Activated naive CD4-positive, alpha-beta T cell treated with anti-CD3 and anti-CD28 coated beads, Interleukin-2, amount 10 ng/mL, durations not matched to agents 7 days and 5 days (primary cell): Measurements from ENCODE around the gene TRABD2B.

Source experiments
- CTCF ChIA-PET: fragments of 350-600 bp; sonication (Branson Sonifier 250); formaldehyde crosslinking; loops from one replicate; lab custom pipeline; 2021; ENCODE audit warnings: antibody characterized with exemption; lab: Charles Lee
- DNase-seq: peaks from one replicate; pipeline ENCODE4 v3.0.0-alpha.2; 2020
- H3K27ac Mint-ChIP-seq: one replicate; pipeline ENCODE4 v1.8.0; 2021; ENCODE audit warnings: mild to moderate bottlenecking, moderate library complexity, mixed read lengths
- H3K27me3 Mint-ChIP-seq: one replicate; pipeline ENCODE4 v1.8.0; 2021; ENCODE audit warnings: mild to moderate bottlenecking, mixed read lengths
- H3K36me3 Mint-ChIP-seq: one replicate; pipeline ENCODE4 v1.8.0; 2021; ENCODE audit warnings: mixed read lengths
- H3K4me1 Mint-ChIP-seq: one replicate; pipeline ENCODE4 v1.8.0; 2021; ENCODE audit warnings: mixed read lengths
- H3K4me3 Mint-ChIP-seq: one replicate; pipeline ENCODE4 v1.8.0; 2021; ENCODE audit warnings: mild to moderate bottlenecking, moderate library complexity, mixed read lengths
- H3K9me3 Mint-ChIP-seq: one replicate; pipeline ENCODE4 v1.8.0; 2021; ENCODE audit warnings: mixed read lengths

TRABD2B gene

GRCh38 chr1:47724432-47724999, 272.7 kb downstream of the TRABD2B start:
- Mint-ChIP-seq H3K9me3 (no peaks in the 10 kb centered on the region), H3K36me3 (no peaks in the 10 kb centered on the region), H3K27me3 (peaks cover 74% of the 10 kb centered on the region), H3K27ac (no peak overlapping the region), H3K4me1 (peaks cover 5% of the 10 kb centered on the region), H3K4me3 (no peak overlapping the region)
- CTCF ChIA-PET: interaction anchor here (5.2 to 5.8 kb wide), 2 partner anchors 289 to 335 kb away, joined by 36 to 40 read pairs; partner anchors contain the start of gene FOXD2
- no peak for DNase-seq

DNA sequence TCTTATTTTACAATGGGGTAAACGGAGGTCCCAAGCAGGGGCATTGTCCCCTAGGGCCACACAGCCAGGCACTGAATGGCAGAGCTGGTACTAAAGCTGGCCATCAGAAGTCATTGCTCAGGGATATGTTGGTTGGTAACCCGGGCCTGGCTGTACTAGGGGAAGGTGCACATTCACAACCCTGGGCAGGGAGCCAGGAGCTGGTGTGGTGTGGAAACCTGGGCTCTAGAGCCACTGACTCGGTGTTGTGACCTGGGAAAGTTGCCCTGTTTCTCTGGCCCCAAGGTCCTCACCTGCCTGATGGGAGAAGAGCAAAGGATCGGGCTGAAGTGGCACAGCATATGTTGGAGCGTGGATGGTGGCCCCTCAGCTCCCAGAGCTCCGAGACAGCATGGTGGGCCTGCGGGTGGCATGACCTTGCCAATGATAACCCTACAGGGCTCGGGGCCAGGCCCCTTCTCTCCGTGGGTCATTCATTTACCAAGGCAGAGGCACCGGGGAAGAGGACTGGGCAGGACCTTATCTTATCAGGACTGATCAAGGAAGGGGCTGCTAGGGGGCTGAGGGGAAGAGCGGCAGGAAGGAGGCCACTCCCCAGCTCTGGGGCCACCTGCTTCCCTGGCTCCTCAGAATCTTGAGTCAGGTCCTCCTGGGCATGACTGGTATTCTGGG, 274.1 kb downstream of the TRABD2B start:
- no peak for DNase-seq
- CTCF ChIA-PET: interaction anchor here (1.1 to 1.4 kb wide), 3 partner anchors 13 to 335 kb away, joined by 3 to 5 read pairs (median 4); no protein-coding TSS in a partner anchor
- Mint-ChIP-seq H3K27ac (no peak overlapping the region), H3K4me3 (no peak overlapping the region), H3K36me3 (no peaks in the 10 kb centered on the region), H3K9me3 (no peaks in the 10 kb centered on the region), H3K27me3 (peaks cover 85% of the 10 kb centered on the region), H3K4me1 (peaks cover 5% of the 10 kb centered on the region)

- CTCF ChIA-PET: interaction anchor here (0.6 to 1.4 kb wide), 3 partner anchors 12 to 334 kb away, joined by 3 to 5 read pairs (median 4); no protein-coding TSS in a partner anchor
- H3K4me3 Mint-ChIP-seq: no peak overlapping the region
- no peaks in the 10 kb centered on the region for H3K9me3 Mint-ChIP-seq
- H3K36me3 Mint-ChIP-seq: no peaks in the 10 kb centered on the region
- peaks cover 84% of the 10 kb centered on the region for H3K27me3 Mint-ChIP-seq
- DNase-seq: no peak
- H3K4me1 Mint-ChIP-seq: peaks cover 5% of the 10 kb centered on the region
- H3K27ac Mint-ChIP-seq: no peak overlapping the region
Measured at GRCh38 chr1:47722101-47722500, 275.1 kb downstream of the TRABD2B start.

DNA sequence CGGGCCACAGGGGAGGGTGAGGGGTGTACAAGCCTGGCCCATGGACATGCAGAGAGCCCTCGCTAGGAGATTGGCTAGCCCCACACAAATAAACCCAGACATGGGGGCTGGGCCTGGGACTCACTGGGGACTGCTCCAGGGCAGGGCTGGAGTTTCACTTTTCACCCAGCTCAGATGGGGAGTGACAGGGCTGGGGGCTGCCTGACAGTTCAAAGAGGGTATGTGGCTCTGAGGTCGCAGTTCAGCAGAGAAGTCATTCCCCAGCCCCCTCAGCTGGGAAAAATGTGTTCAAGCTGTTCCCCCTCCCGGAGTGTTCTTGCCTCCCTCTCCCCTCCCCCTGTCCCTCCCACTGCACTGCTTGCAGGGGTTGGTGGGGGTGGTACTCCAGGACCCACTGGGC, 277.1 kb downstream of the TRABD2B start:
- DNase-seq: no peak
- peaks cover 82% of the 10 kb centered on the region for H3K27me3 Mint-ChIP-seq
- H3K9me3 Mint-ChIP-seq: no peaks in the 10 kb centered on the region
- no peak overlapping the region for H3K4me3 Mint-ChIP-seq
- no peaks in the 10 kb centered on the region for H3K36me3 Mint-ChIP-seq
- H3K4me1 Mint-ChIP-seq: no peaks in the 10 kb centered on the region
- H3K27ac Mint-ChIP-seq: no peak overlapping the region
- CTCF ChIA-PET: interaction anchor here (1.2 kb wide), 1 partner anchor 10 kb away, joined by 3 read pairs; no protein-coding TSS in a partner anchor

DNA sequence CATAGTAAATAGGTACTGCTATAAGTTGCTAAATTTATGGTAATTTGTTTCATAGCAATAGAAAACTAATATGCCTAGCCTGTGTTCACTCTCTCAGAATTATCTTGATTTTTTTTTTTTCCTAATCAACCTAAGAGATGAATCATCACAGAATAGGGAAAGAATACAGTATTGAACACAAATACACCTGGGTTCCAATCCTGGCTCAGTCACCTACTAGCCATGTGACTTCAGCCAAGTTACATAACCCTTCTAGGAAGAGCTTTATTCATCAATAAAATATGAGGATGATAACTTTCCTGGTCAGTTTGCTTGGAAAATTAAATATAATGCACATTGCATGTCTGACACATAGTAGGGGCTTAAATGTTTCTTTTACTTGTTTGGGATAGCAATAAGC, 279.8 kb downstream of the TRABD2B start:
- H3K9me3 Mint-ChIP-seq: no peaks in the 10 kb centered on the region
- no peaks in the 10 kb centered on the region for H3K4me1 Mint-ChIP-seq
- DNase-seq: no peak
- CTCF ChIA-PET: interaction anchor here (1.3 to 4.5 kb wide), 3 partner anchors 8 to 538 kb away, joined by 3 to 26 read pairs (median 5); no protein-coding TSS in a partner anchor
- H3K36me3 Mint-ChIP-seq: no peaks in the 10 kb centered on the region
- no peak overlapping the region for H3K4me3 Mint-ChIP-seq
- no peak overlapping the region for H3K27ac Mint-ChIP-seq
- H3K27me3 Mint-ChIP-seq: peaks cover 80% of the 10 kb centered on the region

DNA sequence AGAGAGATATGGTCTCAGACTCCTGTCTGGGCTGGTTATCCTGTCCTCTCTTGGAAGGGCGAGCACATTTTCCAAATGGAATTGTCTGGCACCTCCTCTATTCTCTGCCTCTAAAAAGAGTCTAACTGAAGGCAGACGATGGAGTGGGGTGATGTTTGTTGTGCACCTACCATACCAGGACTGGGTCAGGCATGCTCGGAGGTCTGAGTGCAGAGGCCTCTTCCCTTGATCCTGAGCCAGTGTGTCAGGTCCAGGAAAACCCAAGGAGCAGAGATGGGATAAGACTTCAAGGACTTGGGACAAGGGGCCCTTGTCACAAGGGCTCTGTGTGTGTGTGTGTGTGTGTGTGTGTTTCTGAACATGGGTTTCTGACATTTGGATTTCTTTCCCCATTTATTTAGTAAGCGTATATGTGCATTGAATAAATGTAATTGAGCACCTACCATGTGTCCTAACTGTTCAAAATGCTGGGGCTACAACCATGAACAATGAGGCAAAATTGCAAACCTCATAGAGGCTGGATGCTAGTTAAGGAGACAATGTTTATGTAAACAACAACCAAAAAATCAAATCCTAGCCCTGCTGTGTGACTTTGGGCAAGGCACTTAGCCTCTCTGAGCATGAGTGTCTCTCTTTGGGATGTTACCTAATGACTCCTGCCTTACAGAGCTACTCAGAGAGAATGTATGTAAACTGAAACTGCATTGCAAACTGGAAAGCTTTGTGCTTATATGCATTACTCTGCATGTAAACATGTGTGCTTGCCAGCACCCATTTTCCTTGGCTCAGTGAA, 283.0 kb downstream of the TRABD2B start:
- no peak for DNase-seq
- H3K27me3 Mint-ChIP-seq: peaks cover 84% of the 10 kb centered on the region
- no peak overlapping the region for H3K27ac Mint-ChIP-seq

DNA sequence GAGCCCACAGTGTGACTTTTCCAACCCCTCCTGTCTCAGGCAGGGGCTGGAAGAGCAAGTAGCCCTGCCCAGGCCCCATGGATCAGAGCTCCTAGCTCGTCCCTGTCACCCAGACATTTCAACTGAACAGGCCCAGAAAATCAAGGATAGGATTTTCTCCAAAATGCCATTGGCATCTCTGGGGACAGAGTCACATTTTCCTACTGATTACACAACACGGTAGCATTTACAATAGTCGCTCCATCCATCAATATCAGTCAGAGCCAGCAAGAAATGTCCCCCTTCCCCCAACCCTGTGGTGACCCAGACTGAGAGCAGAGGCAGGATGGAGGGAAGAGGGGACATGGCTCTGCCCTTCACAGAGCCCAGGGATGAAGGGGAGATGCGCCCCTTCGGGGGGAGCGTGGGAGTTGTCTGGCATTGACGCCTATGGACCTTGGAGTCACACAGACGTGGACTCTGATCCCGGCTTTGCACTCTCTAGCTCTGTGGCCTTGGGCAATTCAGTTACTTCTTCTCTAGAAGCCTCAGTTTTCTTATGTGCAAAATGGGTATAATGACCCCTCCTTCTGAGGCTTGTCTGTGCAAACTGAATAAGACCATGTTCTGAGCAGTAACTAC, 283.7 kb downstream of the TRABD2B start:
- DNase-seq: no peak
- Mint-ChIP-seq H3K36me3 (no peaks in the 10 kb centered on the region), H3K4me1 (peaks cover 5% of the 10 kb centered on the region), H3K27me3 (peaks cover 88% of the 10 kb centered on the region), H3K4me3 (no peak overlapping the region), H3K9me3 (no peaks in the 10 kb centered on the region), H3K27ac (no peak overlapping the region)
- CTCF ChIA-PET: interaction anchor here (1.0 to 1.3 kb wide), 4 partner anchors 13 to 534 kb away, joined by 3 to 4 read pairs (median 4); no protein-coding TSS in a partner anchor

More for the DNA sequence above, 283.0 kb downstream of the TRABD2B start:
- Mint-ChIP-seq H3K4me1 (peaks cover 2% of the 10 kb centered on the region), H3K36me3 (no peaks in the 10 kb centered on the region), H3K9me3 (no peaks in the 10 kb centered on the region), H3K4me3 (no peak overlapping the region)
- CTCF ChIA-PET: interaction anchor here (1.0 kb wide), 1 partner anchor 535 kb away, joined by 4 read pairs; no protein-coding TSS in a partner anchor

- no peak for DNase-seq
- Mint-ChIP-seq H3K27ac (no peak overlapping the region), H3K4me3 (no peak overlapping the region), H3K27me3 (peaks cover 88% of the 10 kb centered on the region), H3K36me3 (no peaks in the 10 kb centered on the region), H3K9me3 (no peaks in the 10 kb centered on the region), H3K4me1 (peaks cover 8% of the 10 kb centered on the region)
- CTCF ChIA-PET: interaction anchor here (1.2 to 3.2 kb wide), 4 partner anchors 13 to 277 kb away, joined by 3 to 22 read pairs (median 4); partner anchors contain the start of gene FOXD2
Measured at GRCh38 chr1:47712596-47713299, 284.4 kb downstream of the TRABD2B start.

DNA sequence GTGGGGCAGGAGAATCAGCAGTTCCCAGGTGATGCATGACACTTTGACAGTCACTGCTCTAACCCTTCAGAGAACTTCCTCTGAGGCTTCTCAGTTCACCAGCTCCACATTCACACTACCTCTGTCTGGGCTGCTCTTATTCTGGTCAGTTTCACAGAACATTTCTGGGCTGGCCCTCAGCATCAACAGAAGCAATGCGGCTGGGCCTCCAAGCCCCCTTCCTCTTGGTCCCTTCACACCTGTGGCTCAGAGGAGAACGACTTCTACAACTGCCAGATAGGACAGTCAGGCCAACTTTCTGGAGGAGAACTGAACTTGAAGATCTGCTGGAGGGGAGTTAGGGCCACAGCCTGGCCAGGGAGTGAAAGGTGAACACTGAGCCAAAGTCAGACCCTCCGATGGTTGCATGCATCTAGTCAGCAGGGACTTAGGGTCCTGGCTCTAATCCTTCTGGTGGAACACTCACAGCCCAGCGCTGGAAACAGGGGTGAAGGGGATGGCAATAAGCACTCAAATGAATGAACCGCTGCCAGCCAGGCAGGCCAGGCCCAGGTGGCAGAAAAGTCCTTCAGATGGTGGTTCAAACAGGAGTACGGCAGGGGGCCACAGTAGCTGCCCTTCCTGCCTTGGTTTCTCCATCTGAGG, 285.2 kb downstream of the TRABD2B start:
- CTCF ChIA-PET: interaction anchor here (0.6 to 3.2 kb wide), 7 partner anchors 9 to 533 kb away, joined by 3 to 22 read pairs (median 4); partner anchors contain the start of gene FOXD2
- H3K27ac Mint-ChIP-seq: peak overlapping the region; percentile 7
- no peak overlapping the region for H3K4me3 Mint-ChIP-seq
- H3K9me3 Mint-ChIP-seq: no peaks in the 10 kb centered on the region
- H3K36me3 Mint-ChIP-seq: no peaks in the 10 kb centered on the region
- peaks cover 92% of the 10 kb centered on the region for H3K27me3 Mint-ChIP-seq
- H3K4me1 Mint-ChIP-seq: peaks cover 8% of the 10 kb centered on the region
- no peak for DNase-seq

DNA sequence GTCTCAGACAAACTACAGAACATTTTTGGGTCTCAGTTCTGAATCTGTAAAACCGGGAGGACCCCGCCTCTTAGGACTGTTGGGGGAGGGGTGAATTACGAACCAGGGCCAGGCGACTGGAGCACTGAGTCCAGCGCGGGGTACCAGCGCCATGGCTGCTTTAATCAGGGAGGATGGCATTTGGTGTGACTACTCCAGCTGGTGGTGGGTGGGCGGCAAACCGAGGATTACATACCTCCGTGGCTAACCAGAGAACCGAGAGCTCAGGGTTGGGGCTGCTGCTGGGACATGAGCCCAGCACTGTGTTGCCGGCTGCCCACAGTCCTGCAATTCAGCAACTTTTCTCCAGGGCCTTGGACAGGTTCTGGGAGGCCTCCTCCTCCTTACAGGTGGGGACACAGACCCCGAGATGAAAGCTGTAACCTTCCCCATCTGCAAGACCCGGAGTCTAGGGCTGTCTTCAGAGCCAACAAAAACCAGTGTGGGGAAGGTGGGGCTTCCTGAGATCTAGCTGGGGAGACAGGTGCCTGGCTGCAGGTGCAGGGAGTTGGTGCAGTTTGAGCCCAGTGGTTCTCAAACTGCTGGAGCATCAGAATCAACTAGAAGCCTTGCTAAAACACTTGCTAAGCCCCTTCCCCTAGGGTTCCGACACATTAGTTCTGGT, 285.9 kb downstream of the TRABD2B start:
- Mint-ChIP-seq H3K4me3 (no peak overlapping the region), H3K36me3 (no peaks in the 10 kb centered on the region), H3K9me3 (no peaks in the 10 kb centered on the region), H3K4me1 (peaks cover 8% of the 10 kb centered on the region), H3K27me3 (peaks cover 92% of the 10 kb centered on the region), H3K27ac (peak overlapping the region; percentile 7)
- no peak for DNase-seq
- CTCF ChIA-PET: interaction anchor here (0.6 to 3.6 kb wide), 11 partner anchors 8 to 532 kb away, joined by 3 to 22 read pairs (median 4); partner anchors contain the start of gene FOXD2
